Fibroblast of villous mesenchyme (primary cell): ENCODE data around the gene KLRG1. TPM values are rescaled to one million over a fixed set of nuclear protein-coding genes. Genes with fewer than 3 reads are reported as not detected.

Experiments used
- DNase-seq: peaks from one replicate; pipeline ENCODE4 v3.0.0-alpha.2; 2010; ENCODE audit warnings: low read depth
- H3K4me3 ChIP-seq: 2 replicates; pipeline ENCODE4 v1.5.1; 2011; ENCODE audit warnings: low read depth, mild to moderate bottlenecking, low read length
- total RNA-seq: library from RNA; depleted of rRNA; stranded (reverse); fragments of >200 nt; gene quantifications from 2 replicates; pipeline ENCODE4 v1.2.3, GENCODE V29; 2012
- TF ChIP-seq, protein P1 (sequence below): IDR thresholded peaks from 2 replicates; pipeline ENCODE4 v1.5.1; 2012; ENCODE audit warnings: low read depth, mild to moderate bottlenecking, low read length; ENCODE audit not compliant: insufficient read depth

The KLRG1 gene
- total RNA-seq, 1 donor, result 0.43 TPM

DNA sequence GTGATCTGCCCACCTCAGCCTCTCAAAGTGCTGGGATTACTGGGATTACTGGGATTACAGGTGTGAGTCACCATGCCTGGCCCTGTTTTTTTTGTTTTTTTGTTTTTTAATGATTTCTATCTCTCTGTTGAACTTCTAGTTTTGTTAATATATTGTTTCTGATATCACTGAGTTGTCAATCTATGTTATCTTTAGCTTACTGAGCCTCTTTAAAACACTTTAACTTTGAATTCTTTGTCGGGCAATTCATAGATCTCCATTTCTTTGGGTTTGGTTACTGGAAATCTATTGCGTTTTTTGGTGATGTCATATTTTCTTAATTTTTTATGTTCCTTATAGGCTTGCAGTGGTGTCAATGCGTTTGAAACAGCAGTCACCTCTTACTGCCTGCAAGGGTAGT is 9.2 kb upstream of the KLRG1 start:
- TF ChIP-seq, protein P1, sequence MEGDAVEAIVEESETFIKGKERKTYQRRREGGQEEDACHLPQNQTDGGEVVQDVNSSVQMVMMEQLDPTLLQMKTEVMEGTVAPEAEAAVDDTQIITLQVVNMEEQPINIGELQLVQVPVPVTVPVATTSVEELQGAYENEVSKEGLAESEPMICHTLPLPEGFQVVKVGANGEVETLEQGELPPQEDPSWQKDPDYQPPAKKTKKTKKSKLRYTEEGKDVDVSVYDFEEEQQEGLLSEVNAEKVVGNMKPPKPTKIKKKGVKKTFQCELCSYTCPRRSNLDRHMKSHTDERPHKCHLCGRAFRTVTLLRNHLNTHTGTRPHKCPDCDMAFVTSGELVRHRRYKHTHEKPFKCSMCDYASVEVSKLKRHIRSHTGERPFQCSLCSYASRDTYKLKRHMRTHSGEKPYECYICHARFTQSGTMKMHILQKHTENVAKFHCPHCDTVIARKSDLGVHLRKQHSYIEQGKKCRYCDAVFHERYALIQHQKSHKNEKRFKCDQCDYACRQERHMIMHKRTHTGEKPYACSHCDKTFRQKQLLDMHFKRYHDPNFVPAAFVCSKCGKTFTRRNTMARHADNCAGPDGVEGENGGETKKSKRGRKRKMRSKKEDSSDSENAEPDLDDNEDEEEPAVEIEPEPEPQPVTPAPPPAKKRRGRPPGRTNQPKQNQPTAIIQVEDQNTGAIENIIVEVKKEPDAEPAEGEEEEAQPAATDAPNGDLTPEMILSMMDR, result no peak
- DNase-seq, result no peak
- H3K4me3 ChIP-seq, result no peak overlapping the region

DNA sequence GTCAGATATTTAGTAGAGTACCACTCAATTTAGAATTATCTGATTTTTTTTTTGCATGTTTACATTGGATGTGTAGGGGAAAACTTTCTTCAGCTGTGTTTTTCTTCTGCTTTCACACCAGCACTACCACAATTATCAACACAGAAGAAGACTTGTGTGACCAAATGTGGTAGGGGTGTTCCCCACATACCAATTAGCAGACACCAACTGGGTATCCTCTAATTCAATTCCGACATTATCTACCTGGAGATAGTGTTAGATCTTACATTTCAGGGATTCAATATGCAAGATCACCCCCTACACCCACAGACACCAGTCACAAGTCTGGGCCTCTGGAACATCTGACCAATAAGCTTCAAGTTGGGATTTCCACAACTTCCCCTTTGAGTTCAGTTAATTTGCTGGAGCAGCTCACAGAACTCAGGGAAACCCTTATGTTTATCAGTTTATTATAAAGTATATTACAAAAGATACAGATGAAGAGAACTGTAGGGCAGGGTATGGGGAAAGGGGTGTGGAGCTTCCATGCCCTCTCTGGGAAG is 4.1 kb upstream of the KLRG1 start:
- H3K4me3 ChIP-seq, result no peak overlapping the region
- TF ChIP-seq, protein P1, result no peak
- no peak for DNase-seq

DNA sequence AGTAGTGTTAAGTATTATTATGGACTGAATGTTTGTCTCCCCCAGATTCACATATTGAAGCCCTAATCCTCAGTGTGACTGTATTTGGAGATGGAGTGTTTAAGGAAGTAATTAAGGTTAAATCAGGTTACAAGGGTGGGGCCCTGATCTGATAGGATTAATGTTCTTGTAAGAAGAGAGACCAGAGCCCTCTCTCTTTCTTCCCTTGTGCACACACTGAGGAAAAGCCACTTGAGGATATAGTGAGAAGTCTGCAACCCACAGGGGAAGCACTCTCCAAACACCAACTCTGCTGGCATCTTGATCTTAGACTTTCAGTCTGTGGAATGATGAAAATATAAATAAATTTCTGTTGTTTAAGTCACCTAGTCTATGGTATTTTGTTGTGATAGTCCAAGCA is 2.2 kb upstream of the KLRG1 start:
- TF ChIP-seq, protein P1, result no peak
- no peak for DNase-seq
- H3K4me3 ChIP-seq, result no peak overlapping the region

DNA sequence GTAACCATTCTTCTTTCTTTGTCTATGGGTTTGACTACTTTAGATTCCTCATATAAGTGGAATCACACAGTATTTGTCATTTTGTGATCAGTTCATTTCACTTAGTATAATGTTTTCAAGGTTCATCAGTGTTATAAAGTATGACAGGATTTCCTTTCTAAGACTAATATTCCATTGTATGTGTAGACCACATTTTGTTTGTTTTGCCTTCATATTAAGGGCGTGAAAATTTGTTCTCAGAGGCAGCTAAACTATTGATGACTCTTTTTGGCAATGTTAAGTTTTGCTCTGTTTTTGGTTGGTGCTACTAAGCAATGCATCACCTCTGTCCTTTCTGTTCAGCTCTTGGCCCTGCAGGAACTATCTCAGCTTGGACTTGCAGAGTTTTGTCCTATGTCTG is 1.7 kb upstream of the KLRG1 start:
- TF ChIP-seq, protein P1, result no peak
- DNase-seq, result no peak
- no peak overlapping the region for H3K4me3 ChIP-seq

DNA sequence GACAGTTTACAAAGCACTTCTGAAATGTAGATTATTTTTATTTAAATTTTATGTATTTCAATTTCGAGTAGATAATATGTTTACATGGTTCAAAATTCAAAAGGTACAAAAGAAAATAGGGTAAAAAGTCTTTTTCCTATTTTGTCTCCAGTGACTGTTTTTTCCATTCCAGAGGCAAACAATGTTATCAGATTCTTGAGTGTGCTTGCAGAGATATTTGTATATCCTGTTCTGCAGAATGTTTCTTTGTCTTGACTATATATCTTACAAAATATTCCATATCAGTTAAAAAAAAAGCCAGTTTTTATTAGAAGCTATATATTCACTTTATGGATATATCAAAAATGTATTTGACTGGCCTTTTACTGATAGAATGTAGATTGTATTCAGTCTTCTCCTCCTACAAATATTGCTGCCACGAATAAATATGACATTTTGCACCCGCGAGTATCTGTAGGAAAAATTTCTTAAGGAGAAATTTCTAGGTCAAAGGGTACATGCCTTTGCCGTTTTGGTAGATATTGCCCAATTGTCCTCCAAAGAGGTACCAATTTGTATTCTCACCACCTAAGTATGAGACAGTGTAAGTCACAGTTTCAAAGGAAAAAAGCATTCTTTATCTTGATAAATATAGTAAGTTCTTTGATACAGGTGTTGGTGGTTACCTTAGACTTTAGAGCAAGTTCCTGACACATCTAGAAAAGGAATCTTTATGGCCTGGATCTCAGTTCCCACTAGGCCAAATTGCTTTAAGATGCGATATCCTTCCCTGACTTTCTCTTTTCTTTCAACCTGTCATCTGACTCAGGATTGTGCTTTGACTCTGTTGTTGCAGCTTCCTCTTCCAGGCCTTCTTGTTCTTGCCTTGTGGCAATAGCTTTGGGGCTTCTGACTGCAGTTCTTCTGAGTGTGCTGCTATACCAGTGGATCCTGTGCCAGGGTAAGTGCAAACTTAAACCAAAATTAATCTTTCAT is 2.3 kb downstream of the KLRG1 start:
- no peak for DNase-seq
- TF ChIP-seq, protein P1, result no peak
- no peak overlapping the region for H3K4me3 ChIP-seq

DNA sequence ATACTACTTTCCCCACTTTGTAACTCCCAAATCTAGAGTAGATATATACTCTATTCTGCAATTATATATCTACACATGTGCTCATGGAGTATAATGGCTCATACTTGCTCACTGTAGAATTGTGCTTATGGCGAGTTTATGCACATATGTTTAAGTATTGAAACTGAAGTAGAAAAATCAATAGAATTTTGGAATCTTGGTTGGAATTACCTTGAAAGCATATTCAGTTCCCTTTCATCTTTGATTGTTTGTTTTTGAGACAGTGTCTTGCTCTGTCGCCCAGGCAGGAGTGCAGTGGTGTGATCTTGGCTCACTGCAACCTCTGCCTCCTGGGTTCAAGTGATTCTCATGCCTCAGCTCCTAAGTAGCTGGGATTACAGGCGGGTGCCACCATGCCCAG is 4.5 kb downstream of the KLRG1 start:
- H3K4me3 ChIP-seq, result no peak overlapping the region
- TF ChIP-seq, protein P1, result no peak
- no peak for DNase-seq
